Esophagus muscularis mucosa (tissue), 4 donors: Measurements from ENCODE around the gene PPP4C. TPM values are rescaled to one million over a fixed set of nuclear protein-coding genes. Genes with fewer than 3 reads are reported as not detected.
A peak's percentile ranks its signal among the peaks of the same experiment; 100 is the strongest.

Experiments used
- DNase-seq: peaks from one replicate; pipeline ENCODE4 v3.0.0-alpha.2; 2017; ENCODE audit errors: extremely low spot score
- H3K27ac ChIP-seq, 4 donors: fragments of 200-600 bp; sonication (generic); replicated peaks in 1 of 4; 1 replicate in 3 of 4; 2 replicates in 1 of 4; pipeline ENCODE4 v1.5.1; 2016 to 2019; ENCODE audit warnings: mild to moderate bottlenecking in 1 of 4
- H3K27me3 ChIP-seq, 4 donors: fragments of 200-600 bp; sonication (generic); one replicate each; pipeline versions ENCODE4 v1.5.1 to v1.6.0; 2016 to 2019
- H3K36me3 ChIP-seq, 4 donors: fragments of 200-600 bp; sonication (generic); one replicate each; pipeline ENCODE4 v1.5.1; 2016 to 2019
- H3K4me1 ChIP-seq, 4 donors: fragments of 200-600 bp; sonication (generic); one replicate each; pipeline ENCODE4 v1.5.1; 2016 to 2019
- H3K4me3 ChIP-seq, 4 donors: fragments of 200-600 bp; sonication (generic); 1 replicate in 2 of 4; 2 replicates in 2 of 4; pipeline ENCODE4 v1.5.1; 2016 to 2019; ENCODE audit warnings: mild to moderate bottlenecking in 4 of 4, moderate library complexity in 1 of 4
- H3K9me3 ChIP-seq, 4 donors: fragments of 200-600 bp; sonication (generic); 1 replicate in 3 of 4; 2 replicates in 1 of 4; pipeline ENCODE4 v1.5.1; 2016 to 2019
- EP300 ChIP-seq: sonication (generic); formaldehyde crosslinking; IDR thresholded peaks from one replicate; pipeline ENCODE4 v1.6.1; 2017; ENCODE audit warnings: antibody characterized with exemption
- POLR2A ChIP-seq: fragments of 450-650 bp; IDR thresholded peaks from one replicate; pipeline ENCODE4 v1.6.1; 2017; ENCODE audit warnings: antibody characterized with exemption, moderate library complexity, mild to moderate bottlenecking, low read depth
- POLR2AphosphoS5 ChIP-seq, 2 donors: sonication (generic); formaldehyde crosslinking; IDR thresholded peaks; one replicate each; pipeline ENCODE4 v1.6.1; 2017; ENCODE audit warnings: antibody characterized with exemption in 2 of 2
- WGBS: methylation state at CpG from one replicate; pipeline ENCODE4 v1.1.5; 2018; 5-methylcytosine and 5-hydroxymethylcytosine counted together
- intact Hi-C: fragments of 100-400 bp; cut with DNase I; formaldehyde crosslinking; loops from one replicate; pipeline ENCODE4 v1.15.1; 2023
- total RNA-seq, 4 donors: library from RNA; depleted of rRNA; stranded (reverse); fragments of >200 nt; gene quantifications; one replicate each; pipeline versions ENCODE4 v1.1.0 to v1.2.1, GENCODE V29; 2016
- TF ChIP-seq, protein P1 (sequence below), 3 experiments: fragments of 200-600 bp in 2 of 3; fragments of 450-650 bp in 1 of 3; sonication (generic) in 2 of 3; IDR thresholded peaks; one replicate each; pipeline ENCODE4 v1.5.1; 2017 to 2019; ENCODE audit warnings: antibody characterized with exemption in 3 of 3, mild to moderate bottlenecking in 2 of 3, moderate library complexity in 1 of 3

The PPP4C gene
- total RNA-seq, 4 donors from 2014 or later, result 43.6 to 61.3 (median 51.5) TPM

DNA sequence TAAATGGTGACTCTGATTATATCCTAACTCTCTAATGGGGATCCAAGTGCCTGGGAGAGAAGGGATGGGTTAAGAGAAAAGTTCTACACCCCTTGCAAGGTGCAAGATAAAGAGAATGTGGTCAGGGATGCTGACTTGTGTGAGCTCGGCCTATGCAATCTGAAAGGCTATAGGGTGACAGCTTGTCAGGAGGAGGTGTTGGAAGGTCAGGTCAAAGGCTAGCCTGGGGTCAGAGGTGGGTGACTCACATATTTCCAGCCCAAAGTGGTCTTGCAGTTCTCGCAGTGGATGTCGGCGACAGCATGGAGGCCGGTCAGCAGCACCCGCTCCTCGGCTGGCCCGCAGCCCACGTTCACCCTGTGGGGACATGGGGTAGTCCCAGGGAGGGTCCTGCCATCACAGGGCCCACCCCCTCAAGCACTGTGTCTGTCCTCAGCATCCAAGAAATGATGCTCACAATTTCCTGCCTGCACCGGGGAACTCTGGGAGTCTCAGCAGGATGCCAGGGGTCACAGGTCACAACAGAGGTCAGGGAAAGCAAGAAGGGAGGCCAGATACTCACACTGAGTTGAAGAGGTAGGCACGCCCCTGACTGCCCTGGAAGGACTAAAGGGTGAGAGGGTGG, 18.9 kb downstream of the PPP4C start:
- peaks cover 0 to 14% (median 11%) of the 10 kb centered on the region in 4 donors for H3K9me3 ChIP-seq
- H3K36me3 ChIP-seq, result peaks cover 0 to 22% (median 19%) of the 10 kb centered on the region in 4 donors
- H3K27ac ChIP-seq, result peak overlapping the region; percentile 87 to 97 (median 94)
- peaks cover 40 to 63% (median 57%) of the 10 kb centered on the region in 4 donors for H3K4me1 ChIP-seq
- peak overlapping the region; percentile 71 to 93 (median 84) for H3K4me3 ChIP-seq
- no peak for TF ChIP-seq POLR2A
- TF ChIP-seq, protein P1, sequence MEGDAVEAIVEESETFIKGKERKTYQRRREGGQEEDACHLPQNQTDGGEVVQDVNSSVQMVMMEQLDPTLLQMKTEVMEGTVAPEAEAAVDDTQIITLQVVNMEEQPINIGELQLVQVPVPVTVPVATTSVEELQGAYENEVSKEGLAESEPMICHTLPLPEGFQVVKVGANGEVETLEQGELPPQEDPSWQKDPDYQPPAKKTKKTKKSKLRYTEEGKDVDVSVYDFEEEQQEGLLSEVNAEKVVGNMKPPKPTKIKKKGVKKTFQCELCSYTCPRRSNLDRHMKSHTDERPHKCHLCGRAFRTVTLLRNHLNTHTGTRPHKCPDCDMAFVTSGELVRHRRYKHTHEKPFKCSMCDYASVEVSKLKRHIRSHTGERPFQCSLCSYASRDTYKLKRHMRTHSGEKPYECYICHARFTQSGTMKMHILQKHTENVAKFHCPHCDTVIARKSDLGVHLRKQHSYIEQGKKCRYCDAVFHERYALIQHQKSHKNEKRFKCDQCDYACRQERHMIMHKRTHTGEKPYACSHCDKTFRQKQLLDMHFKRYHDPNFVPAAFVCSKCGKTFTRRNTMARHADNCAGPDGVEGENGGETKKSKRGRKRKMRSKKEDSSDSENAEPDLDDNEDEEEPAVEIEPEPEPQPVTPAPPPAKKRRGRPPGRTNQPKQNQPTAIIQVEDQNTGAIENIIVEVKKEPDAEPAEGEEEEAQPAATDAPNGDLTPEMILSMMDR (IDR thresholded peaks at IDR 0.05), result no peak
- no peak for TF ChIP-seq POLR2AphosphoS5 (IDR thresholded peaks at IDR 0.05)
- no peak for TF ChIP-seq EP300
- DNase-seq, result no peak
- intact Hi-C loops, result loop anchor here (10.0 kb wide), 1 partner anchor 310 kb away; the partner anchor contains the start of gene ZNF771
- no peaks in the 10 kb centered on the region for H3K27me3 ChIP-seq
- WGBS, result 83% methylated on average over 11 of the region's 11 CpGs

DNA sequence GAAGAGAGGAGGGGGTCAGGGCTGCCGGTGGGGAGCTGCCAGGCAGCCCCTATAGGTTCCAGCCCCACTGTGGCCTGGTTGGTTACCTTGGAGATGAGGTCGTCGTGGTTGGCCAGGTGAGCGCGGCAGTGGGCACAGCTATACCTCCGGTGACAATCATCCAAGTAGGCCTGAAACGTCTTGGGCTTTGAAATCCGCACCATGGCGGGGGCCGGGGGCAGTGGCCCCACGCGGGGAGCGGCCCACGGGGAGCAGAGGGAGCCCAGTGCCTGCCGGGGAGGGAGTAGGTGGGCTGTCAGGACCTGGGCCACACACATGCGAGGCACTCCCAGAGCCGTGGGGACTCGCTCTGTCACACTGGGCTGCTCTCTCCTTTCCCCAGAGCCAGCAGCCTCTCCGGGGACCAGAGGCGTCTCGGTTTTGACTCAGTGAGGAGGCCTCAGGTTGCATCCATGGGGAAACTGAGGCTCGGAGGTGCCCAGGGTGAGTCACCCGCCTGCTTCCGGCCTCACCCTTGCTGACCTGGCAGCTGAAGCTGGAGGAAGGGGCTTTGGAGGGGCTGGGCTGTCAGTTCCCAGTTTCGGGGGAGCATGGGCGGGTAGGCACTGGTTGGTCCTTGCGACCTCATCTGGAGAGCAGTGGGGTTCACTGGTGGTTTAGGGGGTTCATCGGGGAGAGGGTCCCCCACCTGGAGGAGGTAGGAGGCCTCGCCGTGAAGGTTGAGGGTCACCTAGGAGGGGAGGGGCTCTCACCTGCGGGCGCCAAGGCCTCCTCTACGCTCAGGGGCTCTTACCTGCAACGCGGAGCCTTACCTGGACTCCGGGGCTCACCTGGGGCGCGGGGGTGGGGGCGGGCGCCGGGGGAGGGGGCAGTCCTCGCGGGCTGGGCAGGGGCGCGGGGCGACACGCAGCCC, 19.6 kb downstream of the PPP4C start:
- intact Hi-C loops, result loop anchor here (10.0 kb wide), 1 partner anchor 309 kb away; the partner anchor contains the start of gene ZNF771
- H3K4me1 ChIP-seq, result peaks cover 40 to 57% (median 55%) of the 10 kb centered on the region in 4 donors
- peak overlapping the region; percentile 71 to 93 (median 84) for H3K4me3 ChIP-seq
- no peaks in the 10 kb centered on the region for H3K27me3 ChIP-seq
- 20% methylated on average over 13 of the region's 47 CpGs for WGBS
- no peak for DNase-seq
- TF ChIP-seq EP300 (no peak), POLR2A (no peak), POLR2AphosphoS5 (IDR thresholded peaks at IDR 0.05) (no peak)
- TF ChIP-seq, protein P1 (IDR thresholded peaks at IDR 0.05), result no peak
- H3K27ac ChIP-seq, result peak overlapping the region; percentile 87 to 97 (median 94)
- peaks cover 0 to 14% (median 11%) of the 10 kb centered on the region in 4 donors for H3K9me3 ChIP-seq
- peaks cover 0 to 22% (median 19%) of the 10 kb centered on the region in 4 donors for H3K36me3 ChIP-seq

GRCh38 chr16:30096105-30096861, 20.5 kb downstream of the PPP4C start, which contains the start of gene YPEL3:
Gene YPEL3 (minus strand): TSS chr16:30096213. CDS start chr16:30095482, 731 bp downstream.
- peak; percentile 64 to 73 for TF ChIP-seq POLR2AphosphoS5 (IDR thresholded peaks at IDR 0.05)
- TF ChIP-seq POLR2A, result no peak
- H3K4me3 ChIP-seq, result peak within 1 kb of the TSS; percentile 71 to 93 (median 84)
- H3K27me3 ChIP-seq, result no peaks in the 10 kb centered on the region
- intact Hi-C loops, result loop anchor here (10.0 kb wide), 1 partner anchor 309 kb away; the partner anchor contains the start of gene ZNF771
- peak within 1 kb of the TSS; percentile 87 to 97 (median 94) for H3K27ac ChIP-seq
- peak; percentile 97 for DNase-seq
- H3K9me3 ChIP-seq, result peaks cover 0 to 14% (median 11%) of the 10 kb centered on the region in 4 donors
- H3K36me3 ChIP-seq, result peaks cover 0 to 22% (median 19%) of the 10 kb centered on the region in 4 donors
- 71% methylated on average over 1 of the region's 77 CpGs for WGBS
- H3K4me1 ChIP-seq, result peaks cover 34 to 49% (median 46%) of the 10 kb centered on the region in 4 donors

GRCh38 chr16:30096862-30097563, 21.2 kb downstream of the PPP4C start:
- H3K27ac ChIP-seq, result peak overlapping the region; percentile 87 to 97 (median 94)
- peak overlapping the region; percentile 71 to 93 (median 84) for H3K4me3 ChIP-seq
- H3K9me3 ChIP-seq, result peaks cover 0 to 14% (median 11%) of the 10 kb centered on the region in 4 donors
- peaks cover 0 to 22% (median 19%) of the 10 kb centered on the region in 4 donors for H3K36me3 ChIP-seq
- DNase-seq, result no peak
- no peaks in the 10 kb centered on the region for H3K27me3 ChIP-seq
- intact Hi-C loops, result loop anchor here (10.0 kb wide), 1 partner anchor 308 kb away; the partner anchor contains the start of gene ZNF771
- H3K4me1 ChIP-seq, result peaks cover 31 to 43% (median 40%) of the 10 kb centered on the region in 4 donors
- TF ChIP-seq POLR2AphosphoS5 (IDR thresholded peaks at IDR 0.05) (no peak), EP300 (no peak), POLR2A (no peak)
- TF ChIP-seq, protein P1 (IDR thresholded peaks at IDR 0.05), result no peak
- 94% methylated on average over 18 of the region's 18 CpGs for WGBS
